Activated T-cell treated with anti-CD3 and anti-CD28 coated beads for 1 hour (primary cell): Measurements from ENCODE around the gene ZSWIM1.
A peak's percentile ranks its signal among the peaks of the same experiment; 100 is the strongest.

Experiments
- DNase-seq: peaks from one replicate; pipeline ENCODE4 v3.0.0-alpha.2; 2020; ENCODE audit warnings: low read depth

Gene ZSWIM1

DNA sequence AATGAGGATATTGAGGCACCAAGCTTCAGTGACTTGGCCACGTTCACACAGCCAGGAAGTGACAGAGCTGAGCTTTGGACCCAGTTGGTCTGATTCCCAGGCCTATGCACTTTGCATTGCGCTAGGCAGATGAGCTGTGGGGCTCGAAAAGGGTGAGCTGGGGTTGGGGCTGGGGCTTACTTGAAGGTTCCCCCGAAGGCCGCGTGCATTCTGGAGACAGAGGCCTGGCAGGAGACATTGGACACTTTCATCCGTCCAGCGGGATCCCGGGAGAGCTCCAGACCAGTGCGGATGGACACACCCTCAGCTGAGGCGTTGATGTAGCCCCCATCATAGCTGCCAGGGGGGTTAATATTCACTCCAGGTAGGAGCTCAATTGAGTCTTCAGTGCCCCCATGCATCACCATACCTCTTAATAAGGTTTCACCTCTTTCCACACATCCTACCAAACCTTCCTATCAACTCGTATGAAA lies 28.3 kb downstream of the ZSWIM1 start:
- DNase-seq, result no peak

DNA sequence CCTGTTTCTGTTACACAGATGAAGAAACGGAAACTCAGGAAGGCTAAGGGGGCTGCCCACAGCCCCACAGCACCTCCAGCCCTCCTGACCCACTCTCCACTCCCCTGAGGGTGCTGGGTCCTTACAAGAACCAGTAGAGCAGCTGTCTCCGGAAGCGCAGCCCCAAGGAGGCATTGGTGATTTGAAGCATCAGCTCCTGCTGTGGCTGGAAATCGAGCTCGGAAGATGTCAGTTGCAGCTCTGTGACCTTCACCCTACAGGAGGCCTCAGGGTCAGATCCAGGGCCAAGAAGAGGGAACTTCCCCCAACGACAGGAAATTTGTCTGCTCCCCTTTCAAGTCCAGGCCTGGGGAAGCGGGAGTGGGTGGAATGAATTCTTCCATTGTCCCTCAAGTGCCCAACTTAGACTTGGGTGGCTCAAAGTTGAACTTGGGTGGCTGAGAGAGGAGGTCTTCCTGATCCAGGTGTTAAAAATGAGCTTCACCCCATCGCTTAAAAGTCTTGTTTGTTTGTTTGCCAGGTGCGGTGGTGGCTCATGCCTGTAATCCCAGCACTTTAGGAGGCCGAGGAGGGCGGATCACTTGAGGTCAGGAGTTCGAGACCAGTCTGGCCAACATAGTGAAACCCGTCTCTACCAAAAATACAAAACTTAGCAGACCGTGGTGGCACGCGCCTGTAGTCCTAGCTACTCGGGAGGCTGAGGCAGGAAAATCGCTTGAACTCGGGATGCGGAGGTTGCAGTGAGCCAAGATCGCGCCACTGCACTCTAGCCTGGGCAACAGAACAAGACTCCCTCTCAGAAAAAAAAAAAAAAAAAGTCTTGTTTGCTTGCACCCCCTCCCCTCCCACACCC lies 29.0 kb downstream of the ZSWIM1 start:
- DNase-seq, result no peak

DNA sequence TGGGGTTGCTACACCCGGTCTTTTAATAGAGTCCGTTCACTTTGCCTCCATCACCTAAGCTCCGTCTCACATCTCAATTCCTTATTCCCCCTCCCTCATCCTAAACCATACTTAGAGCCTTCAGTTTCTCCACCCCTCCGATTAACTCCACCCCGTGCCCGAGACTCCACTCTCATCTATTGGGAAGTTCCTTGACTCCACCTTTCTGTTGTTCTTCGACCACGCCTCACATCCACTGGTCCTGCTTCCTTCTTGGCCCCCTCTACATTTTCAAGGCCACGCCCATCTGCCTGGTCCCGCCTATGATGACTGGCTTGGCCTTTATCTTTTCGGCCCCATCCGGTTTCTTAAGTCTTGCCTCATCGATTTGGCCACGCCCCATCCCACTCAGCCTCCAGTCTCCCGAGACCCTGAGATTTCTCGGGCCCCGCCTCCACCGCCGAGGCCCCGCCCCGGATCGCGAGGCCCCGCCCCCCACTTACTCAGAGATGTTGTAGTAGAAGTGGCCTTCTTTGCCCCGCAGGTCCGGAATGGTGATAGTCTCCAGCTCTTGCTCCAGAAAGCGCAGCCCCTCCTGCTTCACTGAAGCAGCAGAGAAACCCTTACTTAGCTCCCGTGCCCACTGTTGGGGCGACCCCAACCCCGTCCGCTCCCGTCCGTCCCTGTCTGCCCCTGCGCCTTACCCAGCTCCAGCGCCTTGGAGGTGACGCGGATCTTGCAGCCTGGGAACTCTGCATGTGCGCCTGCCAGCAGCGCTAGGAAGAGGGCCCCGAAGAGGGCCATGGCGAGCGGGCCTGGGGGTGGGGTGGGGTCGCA lies 29.9 kb downstream of the ZSWIM1 start:
- peak; percentile 78 for DNase-seq

DNA sequence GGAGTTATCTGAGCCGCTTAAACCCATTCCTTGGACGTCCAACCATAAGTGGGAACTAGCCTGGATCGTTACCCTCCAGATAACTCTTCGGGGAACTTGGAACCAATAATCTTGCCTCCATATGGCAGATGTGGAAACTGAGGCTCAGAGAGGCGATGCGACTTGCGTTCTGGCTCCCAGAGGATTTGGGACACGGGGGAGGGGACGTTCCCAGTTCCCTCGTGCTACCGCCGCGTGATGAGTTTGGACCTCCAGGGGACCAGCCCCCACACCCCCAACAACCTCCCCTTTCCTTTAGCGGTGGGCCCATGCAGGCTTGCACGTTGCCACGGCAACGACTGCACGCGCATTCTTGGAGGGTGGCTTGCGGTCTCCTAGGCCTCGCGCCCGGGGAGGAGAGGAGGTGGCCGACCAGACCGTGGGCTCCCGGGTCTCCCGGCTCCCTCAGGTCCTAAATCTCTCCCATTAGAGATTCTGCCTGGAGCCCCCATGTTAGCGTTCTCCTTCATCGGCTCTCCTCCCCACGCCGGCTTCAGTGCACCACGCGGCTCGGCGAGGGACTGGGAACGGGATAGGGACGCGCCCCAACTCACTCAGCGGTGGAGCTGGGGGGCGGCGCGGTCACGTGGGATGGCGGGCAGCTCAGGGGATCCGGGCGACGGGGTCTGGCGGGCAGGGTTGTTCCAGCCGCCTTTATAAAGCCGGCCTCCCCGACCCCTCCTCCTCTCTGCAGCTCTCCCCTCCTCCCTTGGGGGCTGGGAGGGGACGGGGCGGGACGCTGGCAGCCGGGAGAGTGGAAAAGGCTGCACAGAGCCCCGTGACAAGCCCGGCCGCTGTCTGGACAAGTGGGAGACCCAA lies 30.7 kb downstream of the ZSWIM1 start, which contains the start of gene PLTP:
Gene PLTP (minus strand): TSS at position 670 of the 858 bp plus-strand sequence. CDS start 703 bp downstream, outside the sequence.
- DNase-seq, result no peak

DNA sequence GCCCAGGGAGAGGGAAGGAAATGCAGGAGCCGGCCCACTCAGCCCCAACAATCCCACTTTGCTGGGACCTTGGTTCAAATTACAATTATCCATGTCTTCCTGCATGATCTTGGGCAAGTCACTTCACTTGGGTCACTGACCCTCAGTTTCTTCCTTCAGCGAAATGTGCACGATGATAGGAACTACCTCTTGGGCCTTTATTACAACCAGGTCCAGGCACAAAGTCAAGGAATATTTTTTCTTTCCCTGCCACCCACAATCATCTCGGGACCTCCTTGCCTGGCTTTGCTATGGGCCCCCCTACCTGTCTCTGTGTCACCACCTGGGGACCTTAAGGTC lies 31.3 kb downstream of the ZSWIM1 start:
- DNase-seq, result no peak

DNA sequence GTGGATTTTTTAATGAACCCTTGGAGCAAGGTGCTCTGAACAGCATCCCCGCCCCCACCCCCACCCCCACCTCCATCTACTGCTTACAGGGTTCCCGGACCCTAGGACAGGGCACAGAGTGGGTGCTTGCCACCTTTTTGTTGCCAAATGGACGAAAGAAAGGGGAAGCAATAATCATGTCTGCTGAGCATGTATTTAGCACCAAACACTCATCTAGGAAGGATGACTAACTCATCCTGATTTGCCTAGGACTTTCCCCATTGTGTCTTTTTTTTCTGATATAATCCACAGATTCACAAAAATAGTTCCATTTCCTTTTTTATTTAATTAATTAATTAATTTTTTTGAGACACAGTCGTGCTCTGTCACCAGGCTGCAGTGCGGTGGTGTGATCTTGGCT lies 32.1 kb downstream of the ZSWIM1 start:
- DNase-seq, result no peak

DNA sequence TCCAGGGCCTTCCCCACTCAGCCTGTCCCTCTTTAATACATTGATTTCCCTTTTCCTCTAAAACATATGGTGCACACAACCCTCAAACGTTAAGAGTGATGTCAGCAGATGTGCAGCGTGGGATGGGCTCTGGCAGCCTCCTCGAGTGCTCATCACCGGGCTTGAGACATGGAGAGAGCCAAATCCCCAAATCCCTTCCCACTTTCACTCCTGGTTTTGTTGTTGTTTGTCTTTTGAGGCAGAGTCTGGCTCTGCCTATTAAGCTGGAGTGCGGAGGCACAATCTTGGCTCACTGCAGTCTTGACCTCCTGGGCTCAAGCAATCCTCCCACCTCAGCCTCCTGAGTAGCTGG lies 36.7 kb downstream of the ZSWIM1 start:
- no peak for DNase-seq

DNA sequence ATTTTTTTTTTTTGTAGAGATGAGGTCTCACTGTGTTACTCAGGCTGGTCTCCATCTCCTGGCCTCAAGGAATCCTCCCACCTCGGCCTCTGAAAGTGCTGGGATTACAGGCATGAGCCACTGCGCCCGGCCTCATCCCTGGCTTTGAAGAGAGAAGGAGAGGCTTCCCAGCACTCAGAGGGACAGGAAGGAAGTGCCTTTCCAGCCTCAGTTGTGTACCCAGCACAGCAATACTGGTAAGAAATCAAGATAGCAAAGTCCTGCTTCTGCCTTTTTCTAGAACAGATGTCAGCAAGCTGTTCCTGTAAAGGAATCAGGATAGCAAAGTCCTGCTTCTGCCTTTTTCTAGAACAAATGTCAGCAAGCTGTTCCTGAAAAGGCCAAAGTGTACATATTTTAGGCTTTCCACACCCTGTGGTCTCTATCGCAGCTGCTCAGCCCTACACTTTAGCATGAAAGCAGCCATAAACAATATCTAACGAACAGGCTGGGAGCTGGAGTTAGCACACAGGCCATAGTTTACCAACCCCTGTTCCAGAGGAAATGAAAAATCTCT lies 37.2 kb downstream of the ZSWIM1 start:
- no peak for DNase-seq

DNA sequence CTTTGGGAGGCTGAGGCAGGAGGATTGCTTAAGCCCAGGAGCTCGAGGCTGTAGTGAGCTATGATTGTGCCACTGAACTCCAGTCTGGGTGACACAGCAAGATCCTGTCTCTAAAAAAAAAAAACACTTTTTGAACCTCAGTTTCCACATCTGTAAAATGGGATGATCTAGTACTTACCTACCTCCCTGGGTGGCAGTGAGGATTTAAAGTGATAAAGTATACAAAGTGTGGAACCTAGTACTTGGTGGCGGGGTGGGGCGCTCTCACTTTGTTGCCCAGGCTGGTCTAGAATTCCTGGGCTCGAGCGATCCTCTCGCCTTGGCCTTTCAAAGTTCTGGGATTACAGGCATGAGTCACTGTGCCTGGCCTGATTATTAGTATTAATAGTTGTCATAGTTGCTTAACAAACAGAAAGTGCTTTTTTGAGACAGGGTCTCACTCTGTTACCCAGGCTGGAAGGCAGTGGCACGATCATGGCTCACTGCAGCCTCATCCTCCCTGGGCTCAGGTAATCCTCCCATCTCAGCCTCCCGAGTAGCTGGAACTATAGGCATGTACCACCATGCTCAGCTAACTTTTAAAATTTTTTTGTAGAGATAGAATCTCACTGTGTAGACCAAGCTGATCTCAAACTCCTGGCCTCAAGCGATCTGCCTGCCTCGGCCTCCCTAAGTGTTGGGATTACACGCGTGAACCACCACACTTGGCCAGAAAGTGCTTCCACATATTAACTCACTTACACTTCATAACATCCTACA lies 37.9 kb downstream of the ZSWIM1 start:
- no peak for DNase-seq

DNA sequence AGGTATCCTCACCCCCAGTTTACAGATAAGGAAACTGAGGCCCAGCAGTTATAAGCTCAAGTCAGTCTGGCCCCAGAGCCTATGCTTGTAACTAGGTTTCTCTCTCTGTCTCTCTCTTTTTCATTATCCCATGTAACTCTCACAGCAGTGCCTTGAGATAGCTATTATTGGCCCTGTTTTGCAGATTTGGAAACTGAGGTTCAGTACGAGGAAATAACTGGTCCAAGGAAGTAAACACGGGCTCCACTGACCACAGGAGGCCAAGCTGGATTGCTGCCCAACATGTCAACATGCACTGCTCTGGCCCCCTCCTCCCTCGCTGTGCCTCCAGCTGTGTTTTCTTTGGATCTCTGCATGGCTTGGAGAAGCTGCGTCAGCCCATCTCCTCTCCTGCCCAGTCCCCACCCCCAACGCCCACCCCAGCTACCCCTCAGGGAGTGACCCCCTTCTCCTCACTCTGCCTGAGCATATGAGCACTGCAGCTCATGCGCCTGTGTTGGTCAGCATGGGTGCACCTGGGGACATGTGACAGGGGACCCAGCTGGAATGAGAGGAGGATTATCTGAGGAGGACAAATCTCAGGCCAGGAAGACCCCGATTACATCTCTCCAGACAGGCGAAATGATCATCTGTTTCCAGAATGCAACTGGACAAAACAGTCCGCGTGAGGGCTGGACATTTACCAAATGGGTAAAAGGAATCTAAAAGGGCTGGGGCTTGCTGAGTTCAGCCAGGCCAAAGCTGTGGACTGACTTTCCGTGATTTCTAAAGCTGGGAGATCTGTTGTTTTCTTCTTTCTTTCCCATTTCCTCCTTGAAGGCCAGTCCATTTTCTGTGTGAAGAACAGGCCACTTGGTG lies 38.7 kb downstream of the ZSWIM1 start:
- no peak for DNase-seq

DNA sequence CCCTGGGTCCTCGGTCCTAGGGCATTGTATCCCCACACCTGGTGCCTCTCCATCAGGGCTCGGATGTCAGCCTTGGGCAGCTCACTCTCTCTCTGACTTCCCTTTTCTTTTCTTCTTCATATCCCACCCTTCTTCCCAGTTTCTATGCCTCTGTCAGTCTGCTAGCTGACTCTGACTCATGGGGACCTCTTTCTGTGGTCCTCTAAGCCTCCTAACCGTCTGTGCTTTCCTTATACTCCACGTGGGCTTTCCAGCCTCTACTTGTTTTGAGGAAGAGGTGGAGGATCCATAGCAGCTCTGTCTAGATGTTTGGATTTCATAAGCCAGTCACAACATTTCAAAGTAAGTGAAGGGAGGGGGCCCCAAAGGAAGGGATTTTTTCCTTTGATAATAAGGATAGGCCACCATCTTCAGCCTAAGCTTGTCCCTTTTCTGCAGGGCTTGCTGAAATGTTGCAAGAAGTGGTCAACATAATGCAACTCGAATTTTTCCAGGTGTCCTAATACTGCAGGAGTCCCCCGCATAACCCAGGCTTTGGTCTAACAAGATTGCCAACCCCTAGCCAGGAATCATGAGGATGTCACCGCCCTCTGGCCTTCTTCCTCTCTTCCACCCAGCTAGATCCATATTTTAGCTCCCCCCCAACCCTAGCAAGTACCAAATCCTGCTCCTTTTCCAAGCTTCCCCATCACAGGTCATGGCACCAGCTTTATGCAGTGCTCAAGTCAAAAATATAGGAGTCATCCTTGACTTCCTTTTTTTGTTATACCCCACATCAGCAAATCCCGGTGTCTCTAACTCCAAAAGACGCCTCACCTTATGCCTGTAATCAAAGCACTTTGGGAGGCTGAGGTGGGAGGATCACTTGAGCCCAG lies 39.7 kb downstream of the ZSWIM1 start:
- DNase-seq, result no peak

DNA sequence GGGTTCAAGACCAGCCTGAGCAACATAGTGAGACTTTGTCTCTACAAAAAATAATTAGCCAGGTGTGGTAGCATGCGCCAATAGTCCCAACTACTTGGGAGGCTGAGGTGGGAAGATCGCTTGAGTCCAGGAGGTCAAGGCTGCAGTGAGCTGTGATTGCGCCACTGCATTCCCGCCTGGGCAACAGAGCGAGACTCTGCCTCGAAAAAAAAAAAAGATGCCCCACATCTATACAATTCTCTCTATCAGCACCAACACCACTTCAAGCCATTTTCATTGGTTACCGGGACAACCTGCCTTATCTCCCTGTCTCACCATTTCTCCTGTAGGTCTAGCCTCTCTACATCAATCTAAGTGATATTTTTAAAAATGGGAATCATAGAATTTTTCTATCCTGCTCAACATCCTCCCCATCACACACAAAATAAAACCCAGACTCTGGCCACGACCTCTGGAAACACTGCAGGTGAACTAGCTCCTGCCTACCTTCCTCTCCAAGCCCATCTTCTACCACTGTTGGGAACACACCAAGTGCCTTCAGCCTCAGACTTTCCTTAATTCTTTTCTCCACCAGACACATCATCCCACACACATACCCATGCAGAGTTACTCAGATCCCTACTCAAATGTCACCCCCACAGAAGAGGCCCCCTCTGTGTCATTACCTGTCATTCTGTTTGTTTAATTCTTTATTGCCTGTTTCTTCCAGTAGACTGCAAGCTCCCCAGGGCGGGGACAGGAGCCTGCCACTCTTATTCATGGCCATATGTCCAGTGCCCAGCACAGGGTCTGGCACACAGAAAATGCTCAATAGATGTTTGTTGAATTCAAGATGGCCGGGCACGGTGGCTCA lies 40.5 kb downstream of the ZSWIM1 start:
- no peak for DNase-seq

DNA sequence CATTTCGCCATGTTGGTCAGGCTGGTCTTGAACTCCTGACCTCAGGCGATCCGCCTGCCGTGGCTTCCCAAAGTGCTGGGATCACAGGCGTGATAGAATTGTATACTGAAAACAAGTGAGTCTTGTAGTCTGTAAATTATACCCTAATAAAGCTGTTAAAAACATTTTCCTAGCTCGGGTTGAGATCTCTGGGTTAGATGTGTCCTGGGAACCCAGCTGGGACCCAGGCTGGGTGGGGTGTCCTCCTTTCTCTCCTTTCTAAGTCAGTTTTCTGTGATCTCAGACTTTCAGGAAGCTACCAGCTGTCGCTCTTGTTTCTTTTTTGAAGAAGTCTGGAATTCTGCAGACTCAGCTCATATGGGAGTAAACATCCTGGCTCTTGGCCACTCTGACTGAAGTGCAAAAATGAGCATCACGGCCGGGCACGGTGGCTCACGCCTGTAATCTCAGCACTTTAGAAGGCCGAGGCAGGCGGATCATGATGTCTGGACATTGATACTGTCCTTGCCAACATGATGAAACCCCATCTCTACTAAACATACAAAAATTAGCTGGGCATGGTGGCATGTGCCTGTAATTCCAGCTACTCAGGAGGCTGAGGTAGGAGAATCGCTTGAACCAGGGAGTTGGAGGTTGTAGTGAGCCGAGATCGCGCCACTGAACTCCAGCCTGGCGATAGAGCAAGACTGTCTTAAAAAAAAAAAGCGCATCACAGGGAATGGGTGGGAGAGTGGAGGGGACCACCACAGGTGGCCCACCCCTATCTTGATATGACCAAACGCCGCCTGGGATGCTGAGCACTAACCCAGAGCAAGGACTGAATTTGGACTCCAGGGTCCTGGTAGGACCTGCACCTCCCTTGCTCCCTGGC lies 43.6 kb downstream of the ZSWIM1 start:
- no peak for DNase-seq

DNA sequence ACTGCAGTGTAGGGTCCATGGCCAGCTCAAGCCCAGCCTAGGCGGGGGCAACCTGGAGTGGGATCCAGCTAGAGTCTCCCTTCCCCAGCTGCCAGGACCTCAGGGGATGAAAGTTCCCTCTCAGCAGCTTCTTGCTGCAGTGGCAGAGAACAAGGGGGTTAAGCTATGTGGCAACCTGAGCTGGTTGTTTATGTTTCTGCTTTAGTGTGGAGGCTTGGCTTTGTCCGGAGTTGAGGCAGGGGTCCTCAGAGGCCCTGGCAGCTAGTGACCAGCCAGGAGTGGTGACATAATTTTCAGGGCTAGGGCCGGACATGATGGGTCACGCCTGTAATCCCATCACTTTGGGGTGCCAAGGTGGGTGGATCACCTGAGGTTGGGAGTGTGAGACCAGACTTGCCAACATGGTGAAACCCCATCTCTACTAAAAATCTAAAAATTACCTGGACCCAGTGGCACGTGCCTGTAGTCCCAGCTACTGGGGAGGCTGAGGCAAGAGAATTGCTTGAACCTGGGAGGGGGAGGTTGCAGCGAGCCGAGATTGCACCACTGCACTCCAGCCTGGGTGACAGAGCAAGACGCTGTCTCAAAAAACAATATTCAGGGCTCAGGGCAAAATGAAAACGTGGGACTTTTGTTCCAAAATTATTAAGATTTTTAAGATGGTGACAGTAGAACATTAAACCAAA lies 44.9 kb downstream of the ZSWIM1 start:
- no peak for DNase-seq

DNA sequence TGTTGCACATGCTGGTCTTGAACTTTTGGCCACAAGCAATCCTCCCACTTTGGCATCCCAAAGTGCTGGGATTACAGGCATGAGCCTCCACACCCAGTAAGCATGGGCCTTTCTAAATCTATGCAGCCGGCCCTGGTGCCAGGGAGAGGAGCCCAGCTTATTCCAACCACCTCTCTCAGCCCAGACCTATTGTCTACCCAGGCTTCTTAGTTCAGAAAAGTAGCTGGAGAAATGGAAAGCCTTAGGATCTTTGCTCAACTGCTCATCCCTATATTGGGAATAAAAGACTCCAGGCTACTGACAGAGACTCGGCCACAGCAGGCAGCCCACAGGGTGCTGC lies 45.7 kb downstream of the ZSWIM1 start:
- DNase-seq, result no peak

DNA sequence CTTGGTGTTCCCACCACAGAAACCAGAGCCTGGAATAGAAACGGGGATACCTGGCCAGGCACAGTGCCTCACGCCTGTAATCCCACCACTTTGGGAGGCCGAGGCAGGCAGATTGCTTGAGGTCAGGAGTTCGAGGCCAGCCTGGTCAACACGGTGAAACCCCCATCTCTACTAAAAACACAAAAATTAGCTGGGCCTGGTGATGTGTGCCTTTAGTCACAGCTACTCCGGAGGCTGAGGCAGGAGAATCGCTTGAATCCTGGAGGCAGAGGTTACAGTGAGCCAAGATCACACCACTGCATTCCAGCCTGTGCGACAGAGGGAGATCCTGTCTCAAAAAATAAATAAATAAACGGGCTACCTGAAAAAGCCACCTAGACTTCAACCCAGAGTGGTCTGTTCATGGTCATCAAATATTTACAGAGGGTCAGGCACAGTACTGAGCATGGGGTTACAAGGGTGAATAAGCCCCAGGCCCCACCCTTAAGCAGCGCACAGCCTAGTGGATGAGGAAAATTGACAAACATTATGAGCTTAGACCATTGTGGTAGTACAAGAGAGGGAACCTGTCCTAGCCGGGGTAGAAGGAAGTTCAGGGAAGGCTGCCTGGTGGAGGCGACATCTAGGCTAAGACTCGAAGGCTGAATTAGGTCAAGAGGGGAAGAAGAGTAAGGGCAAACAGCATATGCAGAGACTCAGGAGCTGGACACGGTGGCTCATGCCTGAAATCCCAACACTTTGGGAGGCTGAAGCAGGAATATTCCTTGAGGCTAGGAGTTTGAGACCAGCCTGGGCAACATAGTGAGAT lies 46.2 kb downstream of the ZSWIM1 start:
- DNase-seq, result no peak
